Trophoblast cell (in vitro differentiated cells and primary cell): ENCODE data around the gene SPINDOC.

Source experiments
- DNase-seq, 2 donors: peaks; one replicate each; pipeline ENCODE4 v3.0.0-alpha.2; 2016
- H2AFZ ChIP-seq: 2 replicates; pipeline ENCODE4 v1.6.1; 2013; ENCODE audit warnings: low read length, moderate library complexity, mild to moderate bottlenecking; ENCODE audit not compliant: insufficient read depth, poor library complexity
- H2AK5ac ChIP-seq: 2 replicates; pipeline ENCODE4 v1.6.1; 2013; ENCODE audit warnings: mild to moderate bottlenecking, low read length
- H2BK120ac ChIP-seq: 2 replicates; pipeline ENCODE4 v1.6.1; 2013; ENCODE audit warnings: low read length, mild to moderate bottlenecking, moderate library complexity; ENCODE audit not compliant: insufficient read depth, poor library complexity
- H2BK12ac ChIP-seq: 2 replicates; pipeline ENCODE4 v1.6.1; 2013; ENCODE audit warnings: mild to moderate bottlenecking, low read length, moderate library complexity
- H2BK5ac ChIP-seq: 2 replicates; pipeline ENCODE4 v1.6.1; 2013; ENCODE audit warnings: low read length, low read depth, moderate library complexity, mild to moderate bottlenecking; ENCODE audit not compliant: poor library complexity
- H3K14ac ChIP-seq: 2 replicates; pipeline ENCODE4 v1.6.1; 2013; ENCODE audit warnings: mild to moderate bottlenecking, low read length
- H3K18ac ChIP-seq: 2 replicates; pipeline ENCODE4 v1.6.1; 2013; ENCODE audit warnings: mild to moderate bottlenecking, low read length
- H3K23ac ChIP-seq: 2 replicates; pipeline ENCODE4 v1.6.1; 2013; ENCODE audit warnings: low read length
- H3K27ac ChIP-seq: 2 replicates; pipeline ENCODE4 v1.5.1; 2013; ENCODE audit warnings: low read depth, mild to moderate bottlenecking, inconsistent platforms, low read length, moderate library complexity
- H3K27me3 ChIP-seq: 2 replicates; pipeline ENCODE4 v1.6.1; 2013; ENCODE audit warnings: inconsistent platforms, mild to moderate bottlenecking, low read length, moderate library complexity; ENCODE audit not compliant: insufficient read depth
- H3K36me3 ChIP-seq, 2 experiments: 1 replicate in 1 of 2; 2 replicates in 1 of 2; pipeline ENCODE4 v1.6.1; 2013; ENCODE audit warnings: low read length in 2 of 2, mild to moderate bottlenecking in 2 of 2, moderate library complexity in 1 of 2; ENCODE audit not compliant: insufficient read depth in 2 of 2, control insufficient read depth in 1 of 2
- H3K4ac ChIP-seq: 2 replicates; pipeline ENCODE4 v1.6.1; 2013; ENCODE audit warnings: low read depth, mild to moderate bottlenecking, low read length, moderate library complexity
- H3K4me1 ChIP-seq, 2 experiments: 1 replicate in 1 of 2; 2 replicates in 1 of 2; pipeline ENCODE4 v1.6.1; 2013; ENCODE audit warnings: low read length in 2 of 2, mild to moderate bottlenecking in 2 of 2, moderate library complexity in 1 of 2; ENCODE audit not compliant: insufficient read depth in 2 of 2, control insufficient read depth in 1 of 2
- H3K4me2 ChIP-seq: 2 replicates; pipeline ENCODE4 v1.6.1; 2013; ENCODE audit warnings: inconsistent platforms, mild to moderate bottlenecking, low read length, moderate library complexity
- H3K4me3 ChIP-seq: 2 replicates; pipeline ENCODE4 v1.5.1; 2013; ENCODE audit warnings: mild to moderate bottlenecking, low read depth, low read length, inconsistent platforms
- H3K79me1 ChIP-seq: one replicate; pipeline ENCODE4 v1.6.1; 2013; ENCODE audit warnings: low read length
- H3K79me2 ChIP-seq: 2 replicates; pipeline ENCODE4 v1.6.1; 2013; ENCODE audit warnings: low read length, mild to moderate bottlenecking; ENCODE audit not compliant: control insufficient read depth, insufficient read depth, poor library complexity
- H3K9ac ChIP-seq: 2 replicates; pipeline ENCODE4 v1.6.1; 2013; ENCODE audit warnings: mild to moderate bottlenecking, low read length
- H3K9me3 ChIP-seq: 2 replicates; pipeline ENCODE4 v1.6.1; 2013; ENCODE audit warnings: low read depth, mild to moderate bottlenecking, control low read depth, inconsistent platforms, low read length; ENCODE audit not compliant: insufficient read depth
- H4K12ac ChIP-seq: 2 replicates; pipeline ENCODE4 v1.6.1; 2013; ENCODE audit warnings: low read depth, mild to moderate bottlenecking, low read length, moderate library complexity
- H4K8ac ChIP-seq: 2 replicates; pipeline ENCODE4 v1.6.1; 2013; ENCODE audit warnings: low read depth, mild to moderate bottlenecking, low read length, moderate library complexity
- H4K91ac ChIP-seq: one replicate; pipeline ENCODE4 v1.6.1; 2013; ENCODE audit warnings: low read depth, mild to moderate bottlenecking, low read length, moderate library complexity
- WGBS: extraction: QIAGEN DNeasy Blood & Tissue Kit; methylation state at CpG from one replicate; pipeline ENCODE4 v1.1.7; 2013; ENCODE audit warnings: missing lambda C conversion rate; ENCODE audit not compliant: insufficient read length, insufficient coverage; ENCODE audit errors: extremely low coverage; 5-methylcytosine and 5-hydroxymethylcytosine counted together

The SPINDOC gene

GRCh38 chr11:63849691-63850090 lies 36.4 kb downstream of the SPINDOC start:
- no peak for DNase-seq
- no peak overlapping the region for H2AK5ac ChIP-seq
- peaks cover 1% of the 10 kb centered on the region for H3K9me3 ChIP-seq
- peaks cover 30 to 39% of the 10 kb centered on the region in 2 experiments for H3K4me1 ChIP-seq
- H3K27ac ChIP-seq = no peak overlapping the region
- H3K36me3 ChIP-seq = peaks cover 5 to 7% of the 10 kb centered on the region in 2 experiments
- no CpG with 5 or more reads among the region's 2 CpGs for WGBS
- no peak overlapping the region for H2BK120ac ChIP-seq
- no peak overlapping the region for H4K12ac ChIP-seq
- H3K79me1 ChIP-seq = peaks cover 10% of the 10 kb centered on the region
- no peak overlapping the region for H2AFZ ChIP-seq
- no peak overlapping the region for H3K4me3 ChIP-seq
- H3K4ac ChIP-seq = peak overlapping the region; percentile 96
- no peak overlapping the region for H2BK12ac ChIP-seq
- no peak overlapping the region for H2BK5ac ChIP-seq
- no peak overlapping the region for H3K9ac ChIP-seq
- H3K18ac ChIP-seq = no peak overlapping the region
- H4K8ac ChIP-seq = no peak overlapping the region
- peaks cover 18% of the 10 kb centered on the region for H3K79me2 ChIP-seq
- no peak overlapping the region for H3K4me2 ChIP-seq
- H4K91ac ChIP-seq = no peak overlapping the region
- no peak overlapping the region for H3K23ac ChIP-seq
- no peak overlapping the region for H3K14ac ChIP-seq
- H3K27me3 ChIP-seq = no peaks in the 10 kb centered on the region

GRCh38 chr11:63850920-63851319 lies 37.7 kb downstream of the SPINDOC start:
- WGBS = no CpG with 5 or more reads among the region's 5 CpGs
- Histone ChIP-seq H2AFZ (no peak overlapping the region), H3K4me1 (peaks cover 18 to 26% of the 10 kb centered on the region in 2 experiments), H2BK5ac (no peak overlapping the region), H3K27ac (no peak overlapping the region), H3K9me3 (peaks cover 1% of the 10 kb centered on the region), H2BK12ac (no peak overlapping the region), H3K27me3 (no peaks in the 10 kb centered on the region), H3K18ac (no peak overlapping the region), H3K4ac (peak overlapping the region; percentile 78), H3K79me2 (peaks cover 18% of the 10 kb centered on the region), H3K4me2 (peak overlapping the region; percentile 3), H3K36me3 (peaks cover 8% of the 10 kb centered on the region in 2 experiments), H4K91ac (no peak overlapping the region), H3K9ac (no peak overlapping the region), H3K4me3 (no peak overlapping the region), H2BK120ac (no peak overlapping the region), H3K79me1 (peaks cover 8% of the 10 kb centered on the region), H4K12ac (no peak overlapping the region), H4K8ac (no peak overlapping the region), H3K14ac (no peak overlapping the region), H2AK5ac (no peak overlapping the region), H3K23ac (no peak overlapping the region)
- no peak for DNase-seq

DNA sequence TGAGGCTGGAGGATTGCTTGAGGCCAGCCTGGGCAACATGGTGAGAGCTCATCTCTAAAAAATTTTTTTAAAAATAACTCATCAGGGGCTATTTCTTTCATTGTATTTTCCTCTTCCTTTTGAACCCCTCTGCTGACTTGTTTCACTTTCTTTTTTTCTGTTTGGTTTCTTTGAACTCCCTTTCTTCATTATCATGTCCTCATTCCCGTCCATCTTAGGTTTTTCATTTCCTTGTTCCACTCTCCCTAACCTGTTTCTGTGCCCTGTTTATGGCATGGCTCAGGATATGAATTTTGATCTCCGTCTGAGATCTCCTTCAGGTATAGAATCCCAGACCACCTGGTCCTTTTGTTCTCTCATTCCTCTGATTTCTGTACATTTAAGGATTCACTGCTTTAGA lies 38.1 kb downstream of the SPINDOC start:
- H4K8ac ChIP-seq = no peak overlapping the region
- no peak overlapping the region for H3K18ac ChIP-seq
- H4K91ac ChIP-seq = no peak overlapping the region
- H2BK120ac ChIP-seq = no peak overlapping the region
- H3K14ac ChIP-seq = no peak overlapping the region
- no peak overlapping the region for H2AK5ac ChIP-seq
- no peak for DNase-seq
- no CpG with 5 or more reads among the region's 2 CpGs for WGBS
- no peak overlapping the region for H3K23ac ChIP-seq
- no peak overlapping the region for H2BK12ac ChIP-seq
- H2BK5ac ChIP-seq = no peak overlapping the region
- H3K9me3 ChIP-seq = peaks cover 1% of the 10 kb centered on the region
- H3K27me3 ChIP-seq = no peaks in the 10 kb centered on the region
- H3K4me1 ChIP-seq = peaks cover 18 to 25% of the 10 kb centered on the region in 2 experiments
- no peak overlapping the region for H3K4me3 ChIP-seq
- H3K9ac ChIP-seq = no peak overlapping the region
- no peak overlapping the region for H4K12ac ChIP-seq
- H3K36me3 ChIP-seq = peaks cover 8% of the 10 kb centered on the region in 2 experiments
- no peak overlapping the region for H2AFZ ChIP-seq
- H3K4me2 ChIP-seq = no peak overlapping the region
- no peak overlapping the region for H3K27ac ChIP-seq
- H3K79me1 ChIP-seq = peaks cover 8% of the 10 kb centered on the region
- peaks cover 19% of the 10 kb centered on the region for H3K79me2 ChIP-seq
- peak overlapping the region; percentile 78 for H3K4ac ChIP-seq

GRCh38 chr11:63853476-63853875 lies 40.2 kb downstream of the SPINDOC start:
- Histone ChIP-seq H4K8ac (no peak overlapping the region), H2BK12ac (no peak overlapping the region), H3K4me1 (peaks cover 4 to 13% of the 10 kb centered on the region in 2 experiments), H3K79me1 (peaks cover 2% of the 10 kb centered on the region), H3K14ac (no peak overlapping the region), H3K4ac (peak overlapping the region; percentile 89), H4K12ac (no peak overlapping the region), H3K27me3 (no peaks in the 10 kb centered on the region), H3K18ac (no peak overlapping the region), H3K9ac (no peak overlapping the region), H2AK5ac (no peak overlapping the region), H3K9me3 (no peaks in the 10 kb centered on the region), H3K4me2 (no peak overlapping the region), H3K23ac (no peak overlapping the region), H3K27ac (no peak overlapping the region), H3K79me2 (peaks cover 17% of the 10 kb centered on the region), H3K4me3 (no peak overlapping the region), H3K36me3 (peaks cover 8% of the 10 kb centered on the region in 2 experiments), H2AFZ (no peak overlapping the region), H2BK120ac (no peak overlapping the region), H2BK5ac (no peak overlapping the region), H4K91ac (no peak overlapping the region)
- WGBS = no CpG with 5 or more reads among the region's 3 CpGs
- no peak for DNase-seq
